ENCODE results near the gene GPR171.
"Not testable (repeated sequence)": the region's sequence is repeated elsewhere in the genome, so short reads cannot be mapped to it uniquely, and the experiment has no call there.

Gene GPR171

GRCh38 chr3:151174351-151174750 is 28.7 kb downstream of the GPR171 start:
- no peak for DNase-seq (ENCODE audit: low spot score)

GRCh38 chr3:151171145-151171757 is 31.8 kb downstream of the GPR171 start:
- DNase-seq (ENCODE audit: low spot score) = no peak

- DNase-seq (ENCODE audit: low spot score) = not testable (repeated sequence)
These were observed 32.9 kb downstream of the GPR171 start for GRCh38 chr3:151169948-151170679.

GRCh38 chr3:151169262-151169947 is 33.6 kb downstream of the GPR171 start:
- no peak for DNase-seq (ENCODE audit: low spot score)

- no peak for DNase-seq (ENCODE audit: low spot score)
These were observed 34.5 kb downstream of the GPR171 start for GRCh38 chr3:151168269-151169094.

GRCh38 chr3:151166161-151166560 is 36.9 kb downstream of the GPR171 start:
- no peak for DNase-seq (ENCODE audit: low spot score)

- no peak for DNase-seq (ENCODE audit: low spot score)
These were observed 37.8 kb downstream of the GPR171 start for GRCh38 chr3:151165226-151165625.

GRCh38 chr3:151159806-151160205 is 43.2 kb downstream of the GPR171 start:
- no peak for DNase-seq (ENCODE audit: low spot score)

- DNase-seq (ENCODE audit: low spot score) = no peak
These were observed 46.3 kb downstream of the GPR171 start for GRCh38 chr3:151156618-151157216.

GRCh38 chr3:151155409-151156128 is 47.4 kb downstream of the GPR171 start:
- no peak for DNase-seq (ENCODE audit: low spot score)

GRCh38 chr3:151154566-151154965 is 48.5 kb downstream of the GPR171 start:
- DNase-seq (ENCODE audit: low spot score) = no peak

GRCh38 chr3:151152455-151153079 is 50.4 kb downstream of the GPR171 start:
- no peak for DNase-seq (ENCODE audit: low spot score)

Data from putamen (tissue), 1 donor.